HEK293 (cell line): Measurements from ENCODE around the gene NET1.

ENCODE experiments used
- BCL11A ChIP-seq: fragments of 450-650 bp; formaldehyde crosslinking; IDR thresholded peaks from 2 replicates; pipeline ENCODE4 v1.5.1; 2016; ENCODE audit warnings: low read depth, missing biosample characterization, missing genetic modification characterization
- GFI1B ChIP-seq: fragments of 450-650 bp; formaldehyde crosslinking; IDR thresholded peaks from 2 replicates; pipeline ENCODE4 v1.5.1; 2016; ENCODE audit warnings: missing biosample characterization, missing genetic modification characterization
- GLI4 ChIP-seq: fragments of 450-650 bp; formaldehyde crosslinking; IDR thresholded peaks from 2 replicates; pipeline ENCODE4 v1.5.1; 2016; ENCODE audit warnings: missing biosample characterization, missing genetic modification characterization
- KLF7 ChIP-seq: fragments of 450-650 bp; formaldehyde crosslinking; IDR thresholded peaks from 2 replicates; pipeline ENCODE4 v1.5.1; 2016; ENCODE audit warnings: missing biosample characterization, missing genetic modification characterization, borderline replicate concordance
- MYNN ChIP-seq: fragments of 450-650 bp; formaldehyde crosslinking; IDR thresholded peaks from 2 replicates; pipeline ENCODE4 v1.5.1; 2016; ENCODE audit warnings: missing biosample characterization, missing genetic modification characterization, borderline replicate concordance
- SP3 ChIP-seq: fragments of 450-650 bp; formaldehyde crosslinking; IDR thresholded peaks from 2 replicates; pipeline ENCODE4 v1.5.1; 2016; ENCODE audit warnings: missing biosample characterization, missing genetic modification characterization
- YY1 ChIP-seq: fragments of 450-650 bp; formaldehyde crosslinking; IDR thresholded peaks from 2 replicates; pipeline ENCODE4 v1.5.1; 2018; ENCODE audit warnings: missing biosample characterization, missing genetic modification characterization
- YY2 ChIP-seq: fragments of 450-650 bp; formaldehyde crosslinking; IDR thresholded peaks from 2 replicates; pipeline ENCODE4 v1.5.1; 2016; ENCODE audit warnings: missing biosample characterization, missing genetic modification characterization
- ZEB2 ChIP-seq: fragments of 450-650 bp; formaldehyde crosslinking; IDR thresholded peaks from 2 replicates; pipeline ENCODE4 v1.5.1; 2016; ENCODE audit warnings: missing biosample characterization, missing genetic modification characterization
- ZFP3 ChIP-seq: fragments of 450-650 bp; formaldehyde crosslinking; IDR thresholded peaks from 2 replicates; pipeline ENCODE4 v1.5.1; 2016; ENCODE audit warnings: low read depth, missing biosample characterization, missing genetic modification characterization
- ZNF248 ChIP-seq: fragments of 450-650 bp; formaldehyde crosslinking; IDR thresholded peaks from 2 replicates; pipeline ENCODE4 v1.5.1; 2017; ENCODE audit warnings: missing biosample characterization, missing genetic modification characterization
- ZNF48 ChIP-seq: fragments of 450-650 bp; formaldehyde crosslinking; IDR thresholded peaks from 2 replicates; pipeline ENCODE4 v1.5.1; 2016; ENCODE audit warnings: missing biosample characterization, missing genetic modification characterization
- ZNF510 ChIP-seq: fragments of 450-650 bp; formaldehyde crosslinking; IDR thresholded peaks from 2 replicates; pipeline ENCODE4 v1.5.1; 2018; ENCODE audit warnings: mild to moderate bottlenecking, missing genetic modification characterization, missing biosample characterization; ENCODE audit not compliant: insufficient replicate concordance
- ZNF521 ChIP-seq: fragments of 450-650 bp; formaldehyde crosslinking; IDR thresholded peaks from 2 replicates; pipeline ENCODE4 v1.5.1; 2017; ENCODE audit warnings: missing biosample characterization, mild to moderate bottlenecking, missing genetic modification characterization
- ZNF529 ChIP-seq: fragments of 450-650 bp; formaldehyde crosslinking; IDR thresholded peaks from 2 replicates; pipeline ENCODE4 v1.5.1; 2017; ENCODE audit warnings: missing genetic modification characterization, missing biosample characterization; ENCODE audit not compliant: insufficient replicate concordance
- ZNF610 ChIP-seq: fragments of 450-650 bp; formaldehyde crosslinking; IDR thresholded peaks from 2 replicates; pipeline ENCODE4 v1.5.1; 2016; ENCODE audit warnings: missing biosample characterization, missing genetic modification characterization, borderline replicate concordance
- ZNF623 ChIP-seq: fragments of 450-650 bp; formaldehyde crosslinking; IDR thresholded peaks from 2 replicates; pipeline ENCODE4 v1.5.1; 2016; ENCODE audit warnings: missing biosample characterization, missing genetic modification characterization
- ZNF660 ChIP-seq: fragments of 450-650 bp; IDR thresholded peaks from 2 replicates; pipeline ENCODE4 v1.5.1; 2018; ENCODE audit warnings: missing biosample characterization, mild to moderate bottlenecking, missing genetic modification characterization
- ZNF76 ChIP-seq: fragments of 450-650 bp; formaldehyde crosslinking; IDR thresholded peaks from 2 replicates; pipeline ENCODE4; 2016; ENCODE audit warnings: low read depth, missing biosample characterization, missing genetic modification characterization, borderline replicate concordance
- ZNF776 ChIP-seq: fragments of 450-650 bp; formaldehyde crosslinking; IDR thresholded peaks from 2 replicates; pipeline ENCODE4 v1.5.0; 2017; ENCODE audit warnings: missing biosample characterization, missing genetic modification characterization, borderline replicate concordance
- ZSCAN23 ChIP-seq: fragments of 450-650 bp; formaldehyde crosslinking; IDR thresholded peaks from 2 replicates; pipeline ENCODE4 v1.5.1; 2016; ENCODE audit warnings: missing biosample characterization, missing genetic modification characterization
- TF ChIP-seq, protein P1 (sequence below): fragments of 450-650 bp; IDR thresholded peaks from 2 replicates; pipeline ENCODE4 v1.5.1; 2018; ENCODE audit warnings: missing biosample characterization, missing genetic modification characterization
- TF ChIP-seq, protein P2 (sequence below): fragments of 450-650 bp; formaldehyde crosslinking; IDR thresholded peaks from 2 replicates; pipeline ENCODE4 v1.5.1; 2017; ENCODE audit warnings: missing biosample characterization, missing genetic modification characterization
- TF ChIP-seq, protein P3 (sequence below): fragments of 450-650 bp; formaldehyde crosslinking; IDR thresholded peaks from 2 replicates; pipeline ENCODE4 v1.5.1; 2016; ENCODE audit warnings: missing biosample characterization, missing genetic modification characterization
- TF ChIP-seq, protein P4 (sequence below): fragments of 450-650 bp; formaldehyde crosslinking; IDR thresholded peaks from 2 replicates; pipeline ENCODE4 v1.5.1; 2016; ENCODE audit warnings: missing biosample characterization, missing genetic modification characterization
- TF ChIP-seq, protein P5 (sequence below): fragments of 450-650 bp; formaldehyde crosslinking; IDR thresholded peaks from 2 replicates; pipeline ENCODE4 v1.5.1; 2016; ENCODE audit warnings: missing biosample characterization, missing genetic modification characterization
- TF ChIP-seq, protein P6 (sequence below): fragments of 450-650 bp; formaldehyde crosslinking; IDR thresholded peaks from 2 replicates; pipeline ENCODE4 v1.5.1; 2016; ENCODE audit warnings: missing biosample characterization, missing genetic modification characterization, low read depth
- TF ChIP-seq, protein P7 (sequence below): fragments of 450-650 bp; formaldehyde crosslinking; IDR thresholded peaks from 2 replicates; pipeline ENCODE4; 2016; ENCODE audit warnings: missing biosample characterization, missing genetic modification characterization

NET1 gene

DNA sequence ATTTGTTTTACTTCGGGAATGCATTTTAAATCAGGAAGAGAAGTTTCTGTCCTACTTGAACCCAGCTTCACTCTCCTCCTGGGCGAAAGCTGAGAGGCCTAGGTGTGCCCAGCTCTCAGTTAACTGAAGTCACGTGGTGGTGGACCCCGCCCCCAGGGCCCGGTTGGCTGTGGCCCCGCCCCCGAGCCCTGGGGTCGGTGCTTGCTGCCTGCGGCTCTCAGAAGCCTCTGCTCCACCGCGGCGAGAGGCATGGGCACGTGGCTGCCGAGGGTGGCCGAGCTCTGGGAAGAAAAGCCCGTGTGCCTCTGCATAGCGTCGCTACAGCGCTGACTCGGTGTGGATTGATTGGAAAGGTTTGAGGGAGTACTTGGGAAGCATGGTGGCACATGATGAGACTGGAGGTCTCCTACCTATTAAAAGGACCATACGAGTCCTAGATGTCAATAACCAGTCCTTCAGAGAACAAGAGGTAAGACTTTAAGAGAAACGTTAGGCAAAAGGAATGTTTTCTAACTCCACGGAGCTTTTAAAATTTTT is 34.1 kb downstream of the NET1 start (continued):
- TF ChIP-seq, protein P1, sequence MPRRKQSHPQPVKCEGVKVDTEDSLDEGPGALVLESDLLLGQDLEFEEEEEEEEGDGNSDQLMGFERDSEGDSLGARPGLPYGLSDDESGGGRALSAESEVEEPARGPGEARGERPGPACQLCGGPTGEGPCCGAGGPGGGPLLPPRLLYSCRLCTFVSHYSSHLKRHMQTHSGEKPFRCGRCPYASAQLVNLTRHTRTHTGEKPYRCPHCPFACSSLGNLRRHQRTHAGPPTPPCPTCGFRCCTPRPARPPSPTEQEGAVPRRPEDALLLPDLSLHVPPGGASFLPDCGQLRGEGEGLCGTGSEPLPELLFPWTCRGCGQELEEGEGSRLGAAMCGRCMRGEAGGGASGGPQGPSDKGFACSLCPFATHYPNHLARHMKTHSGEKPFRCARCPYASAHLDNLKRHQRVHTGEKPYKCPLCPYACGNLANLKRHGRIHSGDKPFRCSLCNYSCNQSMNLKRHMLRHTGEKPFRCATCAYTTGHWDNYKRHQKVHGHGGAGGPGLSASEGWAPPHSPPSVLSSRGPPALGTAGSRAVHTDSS (tag by site-specific recombination): no peak
- no peak for TF ChIP-seq ZSCAN23 (tag by site-specific recombination)
- no peak for TF ChIP-seq GFI1B (tag by site-specific recombination)
- TF ChIP-seq, protein P2, sequence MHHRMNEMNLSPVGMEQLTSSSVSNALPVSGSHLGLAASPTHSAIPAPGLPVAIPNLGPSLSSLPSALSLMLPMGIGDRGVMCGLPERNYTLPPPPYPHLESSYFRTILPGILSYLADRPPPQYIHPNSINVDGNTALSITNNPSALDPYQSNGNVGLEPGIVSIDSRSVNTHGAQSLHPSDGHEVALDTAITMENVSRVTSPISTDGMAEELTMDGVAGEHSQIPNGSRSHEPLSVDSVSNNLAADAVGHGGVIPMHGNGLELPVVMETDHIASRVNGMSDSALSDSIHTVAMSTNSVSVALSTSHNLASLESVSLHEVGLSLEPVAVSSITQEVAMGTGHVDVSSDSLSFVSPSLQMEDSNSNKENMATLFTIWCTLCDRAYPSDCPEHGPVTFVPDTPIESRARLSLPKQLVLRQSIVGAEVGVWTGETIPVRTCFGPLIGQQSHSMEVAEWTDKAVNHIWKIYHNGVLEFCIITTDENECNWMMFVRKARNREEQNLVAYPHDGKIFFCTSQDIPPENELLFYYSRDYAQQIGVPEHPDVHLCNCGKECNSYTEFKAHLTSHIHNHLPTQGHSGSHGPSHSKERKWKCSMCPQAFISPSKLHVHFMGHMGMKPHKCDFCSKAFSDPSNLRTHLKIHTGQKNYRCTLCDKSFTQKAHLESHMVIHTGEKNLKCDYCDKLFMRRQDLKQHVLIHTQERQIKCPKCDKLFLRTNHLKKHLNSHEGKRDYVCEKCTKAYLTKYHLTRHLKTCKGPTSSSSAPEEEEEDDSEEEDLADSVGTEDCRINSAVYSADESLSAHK (tag by site-specific recombination): peak; percentile 49; the same call in 1 of the 2 replicates
- no peak for TF ChIP-seq KLF7 (tag by site-specific recombination)
- no peak for TF ChIP-seq GLI4
- no peak for TF ChIP-seq ZNF610 (tag by site-specific recombination)
- no peak for TF ChIP-seq ZNF510
- TF ChIP-seq ZNF76 (tag by site-specific recombination): peak; percentile 54; the same call in 1 of the 2 replicates
- TF ChIP-seq, protein P3, sequence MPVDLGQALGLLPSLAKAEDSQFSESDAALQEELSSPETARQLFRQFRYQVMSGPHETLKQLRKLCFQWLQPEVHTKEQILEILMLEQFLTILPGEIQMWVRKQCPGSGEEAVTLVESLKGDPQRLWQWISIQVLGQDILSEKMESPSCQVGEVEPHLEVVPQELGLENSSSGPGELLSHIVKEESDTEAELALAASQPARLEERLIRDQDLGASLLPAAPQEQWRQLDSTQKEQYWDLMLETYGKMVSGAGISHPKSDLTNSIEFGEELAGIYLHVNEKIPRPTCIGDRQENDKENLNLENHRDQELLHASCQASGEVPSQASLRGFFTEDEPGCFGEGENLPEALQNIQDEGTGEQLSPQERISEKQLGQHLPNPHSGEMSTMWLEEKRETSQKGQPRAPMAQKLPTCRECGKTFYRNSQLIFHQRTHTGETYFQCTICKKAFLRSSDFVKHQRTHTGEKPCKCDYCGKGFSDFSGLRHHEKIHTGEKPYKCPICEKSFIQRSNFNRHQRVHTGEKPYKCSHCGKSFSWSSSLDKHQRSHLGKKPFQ: no peak
- TF ChIP-seq, protein P4, sequence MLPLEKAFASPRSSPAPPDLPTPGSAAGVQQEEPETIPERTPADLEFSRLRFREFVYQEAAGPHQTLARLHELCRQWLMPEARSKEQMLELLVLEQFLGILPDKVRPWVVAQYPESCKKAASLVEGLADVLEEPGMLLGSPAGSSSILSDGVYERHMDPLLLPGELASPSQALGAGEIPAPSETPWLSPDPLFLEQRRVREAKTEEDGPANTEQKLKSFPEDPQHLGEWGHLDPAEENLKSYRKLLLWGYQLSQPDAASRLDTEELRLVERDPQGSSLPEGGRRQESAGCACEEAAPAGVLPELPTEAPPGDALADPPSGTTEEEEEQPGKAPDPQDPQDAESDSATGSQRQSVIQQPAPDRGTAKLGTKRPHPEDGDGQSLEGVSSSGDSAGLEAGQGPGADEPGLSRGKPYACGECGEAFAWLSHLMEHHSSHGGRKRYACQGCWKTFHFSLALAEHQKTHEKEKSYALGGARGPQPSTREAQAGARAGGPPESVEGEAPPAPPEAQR (tag by site-specific recombination): no peak
- TF ChIP-seq ZNF660 (tag by site-specific recombination): peak; percentile 77
- TF ChIP-seq ZEB2 (tag by site-specific recombination): no peak
- TF ChIP-seq MYNN (tag by site-specific recombination): no peak
- TF ChIP-seq SP3 (tag by site-specific recombination): peak; percentile 82
- no peak for TF ChIP-seq YY2 (tag by site-specific recombination)
- TF ChIP-seq ZNF529 (tag by site-specific recombination): no peak
- TF ChIP-seq BCL11A (tag by site-specific recombination): no peak
- TF ChIP-seq, protein P5, sequence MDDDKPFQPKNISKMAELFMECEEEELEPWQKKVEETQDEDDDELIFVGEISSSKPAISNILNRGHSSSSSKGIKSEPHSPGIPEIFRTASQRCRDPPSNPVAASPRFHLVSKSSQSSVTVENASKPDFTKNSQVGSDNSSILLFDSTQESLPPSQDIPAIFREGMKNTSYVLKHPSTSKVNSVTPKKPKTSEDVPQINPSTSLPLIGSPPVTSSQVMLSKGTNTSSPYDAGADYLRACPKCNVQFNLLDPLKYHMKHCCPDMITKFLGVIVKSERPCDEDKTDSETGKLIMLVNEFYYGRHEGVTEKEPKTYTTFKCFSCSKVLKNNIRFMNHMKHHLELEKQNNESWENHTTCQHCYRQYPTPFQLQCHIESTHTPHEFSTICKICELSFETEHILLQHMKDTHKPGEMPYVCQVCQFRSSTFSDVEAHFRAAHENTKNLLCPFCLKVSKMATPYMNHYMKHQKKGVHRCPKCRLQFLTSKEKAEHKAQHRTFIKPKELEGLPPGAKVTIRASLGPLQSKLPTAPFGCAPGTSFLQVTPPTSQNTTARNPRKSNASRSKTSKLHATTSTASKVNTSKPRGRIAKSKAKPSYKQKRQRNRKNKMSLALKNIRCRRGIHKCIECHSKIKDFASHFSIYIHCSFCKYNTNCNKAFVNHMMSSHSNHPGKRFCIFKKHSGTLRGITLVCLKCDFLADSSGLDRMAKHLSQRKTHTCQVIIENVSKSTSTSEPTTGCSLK: no peak
- TF ChIP-seq YY1 (tag by site-specific recombination): no peak
- no peak for TF ChIP-seq ZNF521
- TF ChIP-seq ZNF48 (tag by site-specific recombination): no peak
- no peak for TF ChIP-seq ZNF623 (tag by site-specific recombination)
- TF ChIP-seq, protein P6, sequence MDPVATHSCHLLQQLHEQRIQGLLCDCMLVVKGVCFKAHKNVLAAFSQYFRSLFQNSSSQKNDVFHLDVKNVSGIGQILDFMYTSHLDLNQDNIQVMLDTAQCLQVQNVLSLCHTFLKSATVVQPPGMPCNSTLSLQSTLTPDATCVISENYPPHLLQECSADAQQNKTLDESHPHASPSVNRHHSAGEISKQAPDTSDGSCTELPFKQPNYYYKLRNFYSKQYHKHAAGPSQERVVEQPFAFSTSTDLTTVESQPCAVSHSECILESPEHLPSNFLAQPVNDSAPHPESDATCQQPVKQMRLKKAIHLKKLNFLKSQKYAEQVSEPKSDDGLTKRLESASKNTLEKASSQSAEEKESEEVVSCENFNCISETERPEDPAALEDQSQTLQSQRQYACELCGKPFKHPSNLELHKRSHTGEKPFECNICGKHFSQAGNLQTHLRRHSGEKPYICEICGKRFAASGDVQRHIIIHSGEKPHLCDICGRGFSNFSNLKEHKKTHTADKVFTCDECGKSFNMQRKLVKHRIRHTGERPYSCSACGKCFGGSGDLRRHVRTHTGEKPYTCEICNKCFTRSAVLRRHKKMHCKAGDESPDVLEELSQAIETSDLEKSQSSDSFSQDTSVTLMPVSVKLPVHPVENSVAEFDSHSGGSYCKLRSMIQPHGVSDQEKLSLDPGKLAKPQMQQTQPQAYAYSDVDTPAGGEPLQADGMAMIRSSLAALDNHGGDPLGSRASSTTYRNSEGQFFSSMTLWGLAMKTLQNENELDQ (tag by site-specific recombination): no peak
- TF ChIP-seq ZNF776 (tag by site-specific recombination): no peak
- TF ChIP-seq, protein P7, sequence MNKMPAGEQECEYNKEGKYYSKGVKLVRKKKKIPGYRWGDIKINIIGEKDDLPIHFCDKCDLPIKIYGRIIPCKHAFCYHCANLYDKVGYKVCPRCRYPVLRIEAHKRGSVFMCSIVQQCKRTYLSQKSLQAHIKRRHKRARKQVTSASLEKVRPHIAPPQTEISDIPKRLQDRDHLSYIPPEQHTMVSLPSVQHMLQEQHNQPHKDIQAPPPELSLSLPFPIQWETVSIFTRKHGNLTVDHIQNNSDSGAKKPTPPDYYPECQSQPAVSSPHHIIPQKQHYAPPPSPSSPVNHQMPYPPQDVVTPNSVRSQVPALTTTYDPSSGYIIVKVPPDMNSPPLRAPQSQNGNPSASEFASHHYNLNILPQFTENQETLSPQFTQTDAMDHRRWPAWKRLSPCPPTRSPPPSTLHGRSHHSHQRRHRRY (tag by site-specific recombination): no peak
- no peak for TF ChIP-seq ZNF248
- no peak for TF ChIP-seq ZFP3 (tag by site-specific recombination)
